HepG2 (cell line): ENCODE measurements around the gene PPP2R2B. TPM values are rescaled to one million over a fixed set of nuclear protein-coding genes. Genes with fewer than 3 reads are reported as not detected.

Experiments
- ATAC-seq: fragments of 200-7000 bp; cut with Tn5 transposase; 3 replicates; pipeline ENCODE4 v1.9.1; 2020; ENCODE audit warnings: mild to moderate bottlenecking, moderate library complexity
- BruUV-seq: library from RNA; stranded (reverse); fragments of 400-500 nt; replicated peaks from 2 replicates; lab custom pipeline; 2021; lab: Mats Ljungman, UMichigan
- CTCF ChIA-PET: fragments of 300-600 bp; formaldehyde crosslinking; extraction: SDS; loops from one replicate; lab custom pipeline; 2021; ENCODE audit warnings: low total read pairs, inconsistent platforms, low intra/inter-chr PET ratio; lab: Yijun Ruan, JAX
- POLR2A ChIA-PET: fragments of 350-600 bp; sonication (Branson Sonifier 250); formaldehyde crosslinking; loops from one replicate; lab custom pipeline; 2020; ENCODE audit warnings: antibody characterized with exemption, inconsistent platforms; lab: Yijun Ruan, JAX
- DNase-seq: peaks from one replicate; pipeline ENCODE4 v3.0.0-alpha.2; 2015; ENCODE audit warnings: low spot score
- FAIRE-seq: peaks from 3 replicates; lab custom pipeline; 2011; peaks lifted over from hg19 to GRCh38; lab: Jason Lieb, UNC
- H2AFZ ChIP-seq: one replicate; pipeline ENCODE4 v1.6.1; 2011; ENCODE audit warnings: low read length, inconsistent platforms
- H3K27ac ChIP-seq: fragments of 300-600 bp; 3 replicates; pipeline ENCODE4 v1.8.0; 2011; ENCODE audit warnings: mixed run types, mild to moderate bottlenecking, mixed read lengths, low read length, inconsistent platforms; ENCODE audit not compliant: insufficient read depth; ENCODE audit errors: extremely low read length
- H3K27me3 ChIP-seq, 2 experiments: fragments of 200-600 bp in 1 of 2; 2 replicates in 1 of 2; 3 replicates in 1 of 2; pipeline versions ENCODE4 v1.6.0 to v1.8.0; 2011; ENCODE audit warnings: low read length in 2 of 2, mild to moderate bottlenecking in 2 of 2, moderate library complexity in 2 of 2, inconsistent platforms in 1 of 2; ENCODE audit not compliant: insufficient read depth in 2 of 2, control insufficient read depth in 1 of 2
- H3K36me3 ChIP-seq, 2 experiments: fragments of 200-600 bp in 1 of 2; replicated peaks in 1 of 2; 2 replicates in 1 of 2; 3 replicates in 1 of 2; pipeline versions ENCODE4 v1.5.1 to v1.8.0; 2011; ENCODE audit warnings: low read length in 2 of 2, inconsistent platforms in 1 of 2; ENCODE audit not compliant: insufficient read depth in 2 of 2, control insufficient read depth in 1 of 2
- H3K4me1 ChIP-seq: 2 replicates; pipeline ENCODE4 v1.5.1; 2012; ENCODE audit warnings: low read length, inconsistent platforms; ENCODE audit not compliant: insufficient read depth
- H3K4me2 ChIP-seq: 2 replicates; pipeline ENCODE4 v1.6.0; 2011; ENCODE audit warnings: low read depth, low read length, inconsistent platforms
- H3K4me3 ChIP-seq, 3 experiments: fragments of 200-600 bp in 1 of 3; sonication (generic), shearing (Covaris generic) in 1 of 3; replicated peaks in 1 of 3; 2 replicates each; pipeline ENCODE4 v1.5.1; 2011 to 2016; ENCODE audit warnings: low read length in 3 of 3, inconsistent platforms in 2 of 3, low read depth in 2 of 3, mild to moderate bottlenecking in 2 of 3, control low read depth in 1 of 3, mixed read lengths in 1 of 3; ENCODE audit not compliant: insufficient read depth in 1 of 3
- H3K79me2 ChIP-seq: one replicate; pipeline ENCODE4 v1.6.1; 2011; ENCODE audit warnings: low read length, inconsistent platforms; ENCODE audit not compliant: insufficient read depth
- H3K9ac ChIP-seq: 2 replicates; pipeline ENCODE4 v1.6.0; 2011; ENCODE audit warnings: mild to moderate bottlenecking, low read depth, low read length, inconsistent platforms; ENCODE audit not compliant: insufficient read depth
- H3K9me3 ChIP-seq: 2 replicates; pipeline ENCODE4 v1.5.1; 2012; ENCODE audit warnings: mild to moderate bottlenecking, low read length
- H4K20me1 ChIP-seq: 2 replicates; pipeline ENCODE4 v1.6.0; 2011; ENCODE audit warnings: inconsistent platforms, mild to moderate bottlenecking, low read length, moderate library complexity; ENCODE audit not compliant: insufficient read depth
- AHR ChIP-seq: IDR thresholded peaks from 2 replicates; pipeline ENCODE4 v1.6.1; 2018; ENCODE audit warnings: missing genetic modification reagents, missing compliant biosample characterization
- BCL6 ChIP-seq: IDR thresholded peaks from 2 replicates; pipeline ENCODE4 v1.6.1; 2016; ENCODE audit warnings: missing genetic modification reagents, missing compliant biosample characterization
- FLYWCH1 ChIP-seq: sonication (generic); formaldehyde crosslinking; IDR thresholded peaks from 2 replicates; pipeline ENCODE4 v1.8.1; 2023; ENCODE audit warnings: mild to moderate bottlenecking, missing genetic modification reagents
- HMG20A ChIP-seq: IDR thresholded peaks from 2 replicates; pipeline ENCODE4 v1.6.1; 2016; ENCODE audit warnings: borderline replicate concordance
- MED8 ChIP-seq: sonication (generic); formaldehyde crosslinking; IDR thresholded peaks from 2 replicates; pipeline ENCODE4 v1.8.1; 2023; ENCODE audit warnings: mild to moderate bottlenecking, missing genetic modification reagents; ENCODE audit not compliant: insufficient replicate concordance
- SAFB2 ChIP-seq: sonication (generic); formaldehyde crosslinking; IDR thresholded peaks from 2 replicates; pipeline ENCODE4 v1.5.1; 2020; ENCODE audit warnings: missing genetic modification reagents, low read depth, mild to moderate bottlenecking, borderline replicate concordance
- ZFP36 ChIP-seq: fragments of 150-350 bp; IDR thresholded peaks from 2 replicates; pipeline ENCODE4 v1.6.1; 2018; ENCODE audit warnings: borderline replicate concordance, low read length, low read depth; ENCODE audit not compliant: partially characterized antibody
- ZNF101 ChIP-seq: sonication (generic); formaldehyde crosslinking; IDR thresholded peaks from 2 replicates; pipeline ENCODE4 v1.4.0; 2020; ENCODE audit warnings: mild to moderate bottlenecking, low read depth, missing genetic modification reagents, borderline replicate concordance
- ZNF709 ChIP-seq: sonication (generic); formaldehyde crosslinking; IDR thresholded peaks from 2 replicates; pipeline ENCODE4 v1.5.0; 2020; ENCODE audit warnings: mild to moderate bottlenecking, missing genetic modification reagents
- ZSCAN20 ChIP-seq: sonication (generic); formaldehyde crosslinking; IDR thresholded peaks from 2 replicates; pipeline ENCODE4 v1.4.0; 2020; ENCODE audit warnings: missing genetic modification reagents, mild to moderate bottlenecking, borderline replicate concordance
- WGBS: methylation state at CpG from one replicate; pipeline ENCODE4 v1.1.6; 2017; ENCODE audit warnings: low lambda C conversion rate; 5-methylcytosine and 5-hydroxymethylcytosine counted together
- in situ Hi-C: cut with HindIII; loops from 2 replicates; pipeline ENCODE4 v1.10.0; 2017; ENCODE audit warnings: low pct_unique_long_range_greater_than_20kb; ENCODE audit not compliant: extremely low pct_ligation_motif_present
- intact Hi-C: fragments of 100-400 bp; cut with micrococcal nuclease; formaldehyde crosslinking; loops from one replicate; pipeline ENCODE4 v1.10.0; 2022; ENCODE audit not compliant: unreplicated experiment
- polyA plus RNA-seq, 8 experiments: library from polyadenylated mRNA; depleted of rRNA in 3 of 8; stranded (reverse) in 7 of 8; unstranded in 1 of 8; fragments of >200 nt; fragmentation: Illumina TruSeq in 4 of 8; extraction: Trizol in 4 of 8; gene quantifications; 2 replicates each; pipeline versions ENCODE4 v1.2.1 to v1.2.3, GENCODE V29; 2011 to 2016; ENCODE audit warnings: low read depth in 4 of 8, missing spikeins in 1 of 8, mixed read lengths in 1 of 8; ENCODE audit not compliant: insufficient read depth in 1 of 8
- total RNA-seq, 5 experiments: library from RNA; depleted of rRNA; stranded (reverse); fragments of >200 nt; fragmentation: Illumina TruSeq; extraction: Trizol; gene quantifications; 2 replicates each; pipeline ENCODE4 v1.2.3, GENCODE V29; 2016; ENCODE audit warnings: low read depth in 1 of 5
- TF ChIP-seq, protein P1 (sequence below): IDR thresholded peaks from 2 replicates; pipeline ENCODE4 v1.6.1; 2016; ENCODE audit warnings: missing compliant biosample characterization, missing genetic modification reagents, borderline replicate concordance
- TF ChIP-seq, protein P2 (sequence below): sonication (generic); formaldehyde crosslinking; IDR thresholded peaks from 2 replicates; pipeline ENCODE4 v1.4.0; 2020; ENCODE audit warnings: missing genetic modification reagents, mild to moderate bottlenecking, borderline replicate concordance
- TF ChIP-seq, protein P3 (sequence below): IDR thresholded peaks from 2 replicates; pipeline ENCODE4 v1.6.1; 2012; ENCODE audit warnings: inconsistent platforms
- TF ChIP-seq, protein P4 (sequence below): sonication (generic); formaldehyde crosslinking; IDR thresholded peaks from 2 replicates; pipeline ENCODE4 v1.8.0; 2022; ENCODE audit warnings: missing genetic modification reagents, mild to moderate bottlenecking, inconsistent platforms, borderline replicate concordance
- TF ChIP-seq, protein P5 (sequence below): fragments of 450-650 bp; IDR thresholded peaks from 2 replicates; pipeline ENCODE4 v1.6.1; 2016

Gene PPP2R2B
- total and polyA plus RNA-seq, 2 of the 13 experiments (the other 11 are each of a cell fraction or from before 2014, with no cell fraction given), result not detected

DNA sequence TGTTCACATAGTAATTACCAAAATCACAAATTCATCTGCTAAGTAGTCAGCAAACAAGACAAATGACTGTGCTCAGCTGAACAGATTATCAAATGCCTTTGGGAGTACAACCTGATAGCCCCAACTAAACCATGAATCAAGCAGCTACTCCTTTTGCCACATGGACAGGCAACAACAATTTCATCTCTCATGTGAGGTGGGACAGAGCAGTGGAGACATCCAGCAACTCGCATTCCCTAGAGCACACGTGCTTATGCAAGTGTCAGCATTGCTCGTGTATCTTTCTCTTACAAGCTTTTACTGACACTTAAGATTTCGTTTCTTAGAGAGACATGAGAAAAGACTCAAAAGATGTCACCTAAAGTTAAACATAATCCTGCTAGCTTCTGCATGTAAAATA is 42.7 kb upstream of the PPP2R2B start:
- Histone ChIP-seq H3K4me1 (no peaks in the 10 kb centered on the region), H3K4me2 (no peak overlapping the region), H3K27ac (no peak overlapping the region), H4K20me1 (no peaks in the 10 kb centered on the region), H3K27me3 (no peaks in the 10 kb centered on the region), H3K9ac (no peak overlapping the region), H3K4me3 (no peak overlapping the region), H2AFZ (no peak overlapping the region), H3K9me3 (no peaks in the 10 kb centered on the region), H3K36me3 (no peaks in the 10 kb centered on the region), H3K79me2 (no peaks in the 10 kb centered on the region)
- intact Hi-C loops (no loop called here), in situ Hi-C loops (no loop called here)
- ATAC-seq (no peak), FAIRE-seq (no peak), DNase-seq (no peak)
- ChIA-PET CTCF (no interaction called here), POLR2A (no interaction called here)
- no peak for TF ChIP-seq AHR (CRISPR knock-in tag)
- TF ChIP-seq ZNF709, result no peak
- no peak for TF ChIP-seq ZSCAN20 (CRISPR knock-in tag)
- TF ChIP-seq HMG20A (CRISPR knock-in tag), result no peak
- TF ChIP-seq ZNF101, result no peak
- no peak for TF ChIP-seq MED8 (CRISPR knock-in tag)
- TF ChIP-seq, protein P1, sequence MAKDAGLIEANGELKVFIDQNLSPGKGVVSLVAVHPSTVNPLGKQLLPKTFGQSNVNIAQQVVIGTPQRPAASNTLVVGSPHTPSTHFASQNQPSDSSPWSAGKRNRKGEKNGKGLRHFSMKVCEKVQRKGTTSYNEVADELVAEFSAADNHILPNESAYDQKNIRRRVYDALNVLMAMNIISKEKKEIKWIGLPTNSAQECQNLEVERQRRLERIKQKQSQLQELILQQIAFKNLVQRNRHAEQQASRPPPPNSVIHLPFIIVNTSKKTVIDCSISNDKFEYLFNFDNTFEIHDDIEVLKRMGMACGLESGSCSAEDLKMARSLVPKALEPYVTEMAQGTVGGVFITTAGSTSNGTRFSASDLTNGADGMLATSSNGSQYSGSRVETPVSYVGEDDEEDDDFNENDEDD (CRISPR knock-in tag), result no peak
- no peak for TF ChIP-seq SAFB2 (CRISPR knock-in tag)
- TF ChIP-seq FLYWCH1 (CRISPR knock-in tag), result no peak
- TF ChIP-seq, protein P2, sequence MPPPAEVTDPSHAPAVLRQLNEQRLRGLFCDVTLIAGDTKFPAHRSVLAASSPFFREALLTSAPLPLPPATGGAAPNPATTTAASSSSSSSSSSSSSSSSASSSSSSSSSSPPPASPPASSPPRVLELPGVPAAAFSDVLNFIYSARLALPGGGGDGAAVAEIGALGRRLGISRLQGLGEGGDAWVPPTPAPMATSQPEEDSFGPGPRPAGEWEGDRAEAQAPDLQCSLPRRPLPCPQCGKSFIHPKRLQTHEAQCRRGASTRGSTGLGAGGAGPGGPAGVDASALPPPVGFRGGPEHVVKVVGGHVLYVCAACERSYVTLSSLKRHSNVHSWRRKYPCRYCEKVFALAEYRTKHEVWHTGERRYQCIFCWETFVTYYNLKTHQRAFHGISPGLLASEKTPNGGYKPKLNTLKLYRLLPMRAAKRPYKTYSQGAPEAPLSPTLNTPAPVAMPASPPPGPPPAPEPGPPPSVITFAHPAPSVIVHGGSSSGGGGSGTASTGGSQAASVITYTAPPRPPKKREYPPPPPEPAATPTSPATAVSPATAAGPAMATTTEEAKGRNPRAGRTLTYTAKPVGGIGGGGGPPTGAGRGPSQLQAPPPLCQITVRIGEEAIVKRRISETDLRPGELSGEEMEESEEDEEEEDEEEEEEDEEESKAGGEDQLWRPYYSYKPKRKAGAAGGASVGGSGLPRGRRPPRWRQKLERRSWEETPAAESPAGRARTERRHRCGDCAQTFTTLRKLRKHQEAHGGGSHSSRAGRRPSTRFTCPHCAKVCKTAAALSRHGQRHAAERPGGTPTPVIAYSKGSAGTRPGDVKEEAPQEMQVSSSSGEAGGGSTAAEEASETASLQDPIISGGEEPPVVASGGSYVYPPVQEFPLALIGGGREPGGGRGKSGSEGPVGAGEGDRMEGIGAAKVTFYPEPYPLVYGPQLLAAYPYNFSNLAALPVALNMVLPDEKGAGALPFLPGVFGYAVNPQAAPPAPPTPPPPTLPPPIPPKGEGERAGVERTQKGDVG (CRISPR knock-in tag), result no peak
- no peak for TF ChIP-seq ZFP36
- TF ChIP-seq, protein P3, sequence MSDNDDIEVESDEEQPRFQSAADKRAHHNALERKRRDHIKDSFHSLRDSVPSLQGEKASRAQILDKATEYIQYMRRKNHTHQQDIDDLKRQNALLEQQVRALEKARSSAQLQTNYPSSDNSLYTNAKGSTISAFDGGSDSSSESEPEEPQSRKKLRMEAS, result no peak
- TF ChIP-seq, protein P4, sequence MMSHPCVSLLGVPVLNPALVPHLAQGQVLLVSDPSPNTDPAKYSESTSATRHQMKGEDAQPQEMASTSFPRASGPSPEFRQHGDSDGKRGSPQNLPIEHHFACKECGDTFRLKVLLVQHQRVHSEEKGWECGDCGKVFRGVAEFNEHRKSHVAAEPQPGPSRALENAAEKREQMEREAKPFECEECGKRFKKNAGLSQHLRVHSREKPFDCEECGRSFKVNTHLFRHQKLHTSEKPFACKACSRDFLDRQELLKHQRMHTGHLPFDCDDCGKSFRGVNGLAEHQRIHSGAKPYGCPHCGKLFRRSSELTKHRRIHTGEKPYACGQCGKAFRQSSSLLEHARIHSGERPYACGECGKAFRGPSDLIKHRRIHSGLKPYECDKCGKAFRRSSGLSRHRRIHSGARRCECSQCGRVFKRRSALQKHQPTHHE (CRISPR knock-in tag), result no peak
- TF ChIP-seq BCL6 (CRISPR knock-in tag), result no peak
- TF ChIP-seq, protein P5, sequence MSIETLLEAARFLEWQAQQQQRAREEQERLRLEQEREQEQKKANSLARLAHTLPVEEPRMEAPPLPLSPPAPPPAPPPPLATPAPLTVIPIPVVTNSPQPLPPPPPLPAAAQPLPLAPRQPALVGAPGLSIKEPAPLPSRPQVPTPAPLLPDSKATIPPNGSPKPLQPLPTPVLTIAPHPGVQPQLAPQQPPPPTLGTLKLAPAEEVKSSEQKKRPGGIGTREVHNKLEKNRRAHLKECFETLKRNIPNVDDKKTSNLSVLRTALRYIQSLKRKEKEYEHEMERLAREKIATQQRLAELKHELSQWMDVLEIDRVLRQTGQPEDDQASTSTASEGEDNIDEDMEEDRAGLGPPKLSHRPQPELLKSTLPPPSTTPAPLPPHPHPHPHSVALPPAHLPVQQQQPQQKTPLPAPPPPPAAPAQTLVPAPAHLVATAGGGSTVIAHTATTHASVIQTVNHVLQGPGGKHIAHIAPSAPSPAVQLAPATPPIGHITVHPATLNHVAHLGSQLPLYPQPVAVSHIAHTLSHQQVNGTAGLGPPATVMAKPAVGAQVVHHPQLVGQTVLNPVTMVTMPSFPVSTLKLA, result no peak
- WGBS, result 15% methylated on average over 4 of the region's 4 CpGs
- no TSS peak for BruUV-seq
